Stimulated activated CD8-positive, alpha-beta memory T cell treated with anti-CD3 and anti-CD28 coated beads, Interleukin-4, amount 100 ng/mL, for 1 hour (primary cell): ENCODE results near the gene HNRNPH1.

Experiments
- DNase-seq, 2 donors: peaks; one replicate each; pipeline ENCODE4 v3.0.0-alpha.2; 2020; ENCODE audit warnings: low read depth in 2 of 2, low spot score in 1 of 2

The HNRNPH1 gene

GRCh38 chr5:179606071-179606909 lies 17.2 kb downstream of the HNRNPH1 start:
- no peak for DNase-seq

- DNase-seq = no peak
Observed at GRCh38 chr5:179605026-179605833, 18.2 kb downstream of the HNRNPH1 start.

DNA sequence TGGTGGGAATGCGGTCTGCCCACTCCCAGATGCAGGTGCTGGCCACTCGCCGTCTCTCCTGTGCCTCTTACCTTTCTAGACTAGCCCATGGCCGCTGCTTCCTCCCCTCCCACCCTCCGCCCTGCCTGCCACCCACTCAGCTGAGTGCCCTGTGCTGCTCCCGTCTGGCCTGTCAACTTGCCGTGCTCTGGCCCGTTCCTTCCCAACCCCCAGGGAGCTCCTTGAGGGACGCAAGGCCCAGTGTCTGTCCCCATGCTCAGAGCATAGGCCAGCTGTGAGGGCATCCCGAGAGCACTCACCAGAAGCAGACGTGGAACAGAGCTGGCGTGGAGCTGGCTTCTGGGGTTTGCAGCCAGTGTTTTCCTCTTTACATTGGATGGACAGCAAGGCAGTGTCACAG lies 20.2 kb downstream of the HNRNPH1 start:
- DNase-seq = no peak

- DNase-seq = no peak
Observed at GRCh38 chr5:179601871-179602625, 21.4 kb downstream of the HNRNPH1 start.

DNA sequence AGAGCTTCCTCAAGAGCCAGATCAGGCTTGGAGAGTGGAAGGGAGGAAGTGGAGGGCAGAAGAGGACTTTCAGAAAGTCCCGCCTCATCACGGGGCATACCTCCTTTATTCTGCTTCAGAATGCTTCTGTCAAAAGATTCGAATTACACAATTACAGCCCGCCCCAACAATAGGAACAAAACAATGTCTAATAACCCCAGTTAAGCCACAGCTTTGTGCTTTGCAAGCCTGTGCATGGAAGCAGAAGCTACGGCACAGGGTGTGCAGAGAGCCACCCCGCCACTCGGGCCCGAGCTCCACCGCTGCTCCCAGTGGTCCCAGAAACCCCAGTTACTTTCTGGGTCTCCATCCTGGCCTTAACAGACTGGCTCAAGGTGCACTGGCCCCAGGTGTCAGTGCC lies 23.5 kb downstream of the HNRNPH1 start:
- no peak for DNase-seq

- no peak for DNase-seq
Observed at GRCh38 chr5:179599566-179599965, 23.9 kb downstream of the HNRNPH1 start.

- no peak for DNase-seq
Observed at GRCh38 chr5:179599100-179599499, 24.4 kb downstream of the HNRNPH1 start.

DNA sequence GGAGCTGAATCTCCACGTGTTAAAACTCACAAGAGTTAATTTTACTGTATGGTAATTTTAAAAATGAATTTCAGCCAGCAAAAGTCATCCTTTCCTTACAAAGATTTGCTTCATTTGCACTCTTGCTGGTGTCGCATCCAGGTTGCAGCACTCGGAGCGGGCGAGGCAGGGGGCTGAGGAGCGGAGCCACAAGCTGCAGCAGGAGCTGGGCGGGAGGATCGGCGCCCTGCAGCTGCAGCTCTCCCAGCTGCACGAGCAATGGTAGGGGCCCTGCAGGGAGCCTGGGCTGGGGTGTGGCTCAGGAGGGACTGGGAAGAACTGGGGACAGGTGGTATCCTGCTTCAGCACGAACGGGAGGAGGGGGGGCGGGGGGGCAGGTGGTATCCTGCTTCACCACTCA lies 27.1 kb downstream of the HNRNPH1 start:
- DNase-seq = no peak

DNA sequence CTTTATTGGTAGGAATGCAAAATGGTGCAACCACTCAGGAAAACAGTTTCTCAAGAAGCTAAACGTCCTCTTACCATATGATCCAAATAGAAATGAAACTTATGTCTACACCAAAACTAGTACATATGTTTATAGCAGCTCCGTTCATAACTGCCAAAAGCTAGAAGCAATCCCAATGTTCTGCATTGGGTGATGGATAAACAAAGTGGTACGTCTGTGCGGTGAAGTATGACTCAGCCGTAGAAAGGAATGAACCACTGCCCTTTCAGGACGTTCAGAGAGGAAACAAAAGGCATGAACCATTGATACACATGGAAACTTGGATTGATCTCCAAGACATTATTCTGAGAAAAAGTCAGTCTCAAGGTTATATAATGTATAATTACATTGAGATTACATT lies 27.6 kb downstream of the HNRNPH1 start:
- no peak for DNase-seq

GRCh38 chr5:179588166-179588565 lies 35.3 kb downstream of the HNRNPH1 start:
- no peak for DNase-seq

DNA sequence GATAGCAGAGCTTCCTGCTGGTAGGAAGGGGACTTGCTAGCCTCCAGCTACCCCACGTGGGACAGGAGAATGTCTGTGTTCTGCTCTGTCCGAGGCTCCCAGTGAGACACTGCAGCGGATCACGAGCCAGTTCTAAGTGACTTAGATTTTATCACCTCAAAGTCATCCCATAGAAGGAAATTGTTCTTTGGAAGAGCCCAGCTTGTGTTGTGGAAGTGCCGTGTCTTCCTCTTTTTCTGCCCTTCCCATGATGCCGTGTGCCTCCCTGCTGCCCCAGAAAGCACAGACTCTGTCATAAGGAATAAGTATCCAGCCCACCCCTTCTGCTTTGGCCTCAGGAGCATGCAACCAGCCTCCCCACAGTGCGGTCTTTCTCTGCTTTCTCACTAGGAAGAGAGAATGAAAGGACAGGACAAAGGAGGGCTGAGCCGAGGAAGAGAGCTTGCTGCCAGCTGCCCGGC lies 37.5 kb downstream of the HNRNPH1 start:
- no peak for DNase-seq

- no peak for DNase-seq
Observed at GRCh38 chr5:179577286-179577960, 46.0 kb downstream of the HNRNPH1 start.

DNA sequence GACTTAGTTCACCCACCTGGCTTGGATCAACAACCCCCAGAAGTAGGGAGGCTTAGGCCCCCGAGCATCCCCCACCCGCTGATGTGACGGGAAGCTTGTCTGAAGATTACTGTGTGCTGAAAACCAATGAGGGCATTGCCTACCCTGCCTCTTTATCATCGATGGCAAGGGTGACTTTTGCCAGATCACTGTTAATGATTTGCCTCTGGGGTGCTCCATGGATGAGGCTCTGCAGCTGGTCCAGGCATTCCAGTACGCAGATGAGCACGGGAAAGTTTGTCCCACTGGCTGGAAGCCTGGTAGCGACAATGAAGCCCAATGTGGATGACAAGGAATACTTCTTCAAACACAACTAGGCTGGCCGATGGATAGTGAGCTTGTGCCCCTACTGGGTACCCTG lies 51.1 kb downstream of the HNRNPH1 start:
- no peak for DNase-seq

DNA sequence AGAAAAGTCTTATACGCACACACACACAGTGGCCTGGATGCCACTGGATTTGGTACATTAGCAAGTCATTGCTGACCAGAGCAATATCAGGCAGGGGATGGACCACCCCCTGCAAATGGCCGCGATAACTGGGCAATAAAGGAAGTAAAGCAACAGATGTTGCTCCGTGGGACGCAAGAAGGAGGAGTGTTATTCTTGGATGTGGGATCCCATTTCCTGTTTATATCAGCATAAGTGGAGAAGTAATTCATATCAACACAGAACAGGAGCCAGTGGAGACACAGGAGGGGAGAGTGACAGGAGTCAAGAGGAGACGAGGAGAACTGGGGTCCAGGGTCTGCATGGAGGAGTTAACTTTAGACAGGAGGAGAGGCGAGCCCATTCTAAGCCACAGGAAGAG lies 54.8 kb downstream of the HNRNPH1 start:
- no peak for DNase-seq

- DNase-seq = no peak
Observed at GRCh38 chr5:179564526-179564925, 58.9 kb downstream of the HNRNPH1 start.
